ENCODE results near the gene CRTC1.
"Not testable (repeated sequence)": the region's sequence is repeated elsewhere in the genome, so short reads cannot be mapped to it uniquely, and the experiment has no call there.

The CRTC1 gene

GRCh38 chr19:18731562-18732008 lies 48.1 kb downstream of the CRTC1 start (continued):
- TF ChIP-seq CREB5 (CRISPR knock-in tag; IDR thresholded peaks at IDR 0.05; ENCODE audit: low read depth) (no peak), ZNF70 (CRISPR knock-in tag; IDR thresholded peaks at IDR 0.05) (no peak), SNAI2 (CRISPR knock-in tag; IDR thresholded peaks at IDR 0.05) (no peak), CSDC2 (CRISPR knock-in tag; IDR thresholded peaks at IDR 0.05) (no peak)

DNA sequence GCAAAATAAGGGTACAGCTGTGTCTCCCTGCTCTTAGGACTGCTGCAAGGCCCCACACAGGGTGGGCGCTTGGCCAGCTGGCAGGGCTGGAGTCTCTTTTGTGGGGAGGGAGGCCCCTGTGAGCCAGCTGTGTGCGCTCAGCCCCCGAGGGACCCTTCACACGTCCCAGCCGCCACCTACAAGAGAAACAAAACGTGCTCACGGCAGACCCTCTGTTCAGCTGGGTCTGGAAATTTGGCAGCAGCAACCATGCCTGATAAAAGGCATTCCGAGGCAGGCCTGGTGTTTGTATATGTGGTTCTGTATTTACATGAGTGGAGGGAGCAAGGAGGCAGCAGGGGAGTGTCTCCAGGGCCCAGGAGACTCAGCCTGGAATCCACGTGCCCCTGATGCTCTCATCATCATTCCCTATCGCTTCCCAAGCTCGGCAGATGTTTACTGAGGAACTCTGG lies 49.7 kb downstream of the CRTC1 start:
- TF ChIP-seq, protein P1, sequence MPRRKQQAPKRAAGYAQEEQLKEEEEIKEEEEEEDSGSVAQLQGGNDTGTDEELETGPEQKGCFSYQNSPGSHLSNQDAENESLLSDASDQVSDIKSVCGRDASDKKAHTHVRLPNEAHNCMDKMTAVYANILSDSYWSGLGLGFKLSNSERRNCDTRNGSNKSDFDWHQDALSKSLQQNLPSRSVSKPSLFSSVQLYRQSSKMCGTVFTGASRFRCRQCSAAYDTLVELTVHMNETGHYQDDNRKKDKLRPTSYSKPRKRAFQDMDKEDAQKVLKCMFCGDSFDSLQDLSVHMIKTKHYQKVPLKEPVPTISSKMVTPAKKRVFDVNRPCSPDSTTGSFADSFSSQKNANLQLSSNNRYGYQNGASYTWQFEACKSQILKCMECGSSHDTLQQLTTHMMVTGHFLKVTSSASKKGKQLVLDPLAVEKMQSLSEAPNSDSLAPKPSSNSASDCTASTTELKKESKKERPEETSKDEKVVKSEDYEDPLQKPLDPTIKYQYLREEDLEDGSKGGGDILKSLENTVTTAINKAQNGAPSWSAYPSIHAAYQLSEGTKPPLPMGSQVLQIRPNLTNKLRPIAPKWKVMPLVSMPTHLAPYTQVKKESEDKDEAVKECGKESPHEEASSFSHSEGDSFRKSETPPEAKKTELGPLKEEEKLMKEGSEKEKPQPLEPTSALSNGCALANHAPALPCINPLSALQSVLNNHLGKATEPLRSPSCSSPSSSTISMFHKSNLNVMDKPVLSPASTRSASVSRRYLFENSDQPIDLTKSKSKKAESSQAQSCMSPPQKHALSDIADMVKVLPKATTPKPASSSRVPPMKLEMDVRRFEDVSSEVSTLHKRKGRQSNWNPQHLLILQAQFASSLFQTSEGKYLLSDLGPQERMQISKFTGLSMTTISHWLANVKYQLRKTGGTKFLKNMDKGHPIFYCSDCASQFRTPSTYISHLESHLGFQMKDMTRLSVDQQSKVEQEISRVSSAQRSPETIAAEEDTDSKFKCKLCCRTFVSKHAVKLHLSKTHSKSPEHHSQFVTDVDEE (CRISPR knock-in tag; IDR thresholded peaks at IDR 0.05) = 0 out of 2 replicates have a peak, but pooled peaks have one; percentile 21
- TF ChIP-seq ISL1 (CRISPR knock-in tag; IDR thresholded peaks at IDR 0.05) (no peak), TCF4 (CRISPR knock-in tag; IDR thresholded peaks at IDR 0.05; ENCODE audit: borderline replicate concordance) (peak; percentile 58; the same call in 1 of the 2 replicates), CSRNP3 (CRISPR knock-in tag; IDR thresholded peaks at IDR 0.05) (no peak), ESRRG (CRISPR knock-in tag; IDR thresholded peaks at IDR 0.05) (no peak), ZNF70 (CRISPR knock-in tag; IDR thresholded peaks at IDR 0.05) (no peak)
- no peak; the same call in 2 of the 3 replicates for ATAC-seq

- not testable (repeated sequence) for ATAC-seq
These were observed 50.4 kb downstream of the CRTC1 start for GRCh38 chr19:18733762-18734332.

DNA sequence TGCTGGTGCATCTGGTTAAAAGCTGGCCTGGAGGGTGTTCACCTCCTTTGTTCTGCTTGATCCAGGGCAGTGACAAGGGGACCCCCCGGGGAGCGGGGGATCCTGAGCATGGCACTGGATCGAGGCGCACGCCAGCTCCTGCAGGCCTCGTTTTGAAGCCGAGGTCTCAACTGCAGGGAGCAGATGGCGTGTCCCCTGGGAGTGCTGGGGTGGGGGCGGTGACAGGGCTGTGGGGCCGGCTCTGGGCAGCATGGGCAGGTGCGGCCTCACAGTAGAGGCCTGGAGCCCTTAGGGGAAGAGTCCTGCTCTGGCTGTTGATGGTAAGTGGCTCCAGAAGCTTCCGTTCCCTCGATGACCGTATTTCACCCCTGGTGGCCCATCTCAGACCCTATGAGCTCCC lies 51.8 kb downstream of the CRTC1 start:
- TF ChIP-seq ZC3H10 (CRISPR knock-in tag; IDR thresholded peaks at IDR 0.05) (no peak), CSDC2 (CRISPR knock-in tag; IDR thresholded peaks at IDR 0.05) (no peak), ISL1 (CRISPR knock-in tag; IDR thresholded peaks at IDR 0.05) (no peak), CSRNP3 (CRISPR knock-in tag; IDR thresholded peaks at IDR 0.05) (no peak), ZNF565 (CRISPR knock-in tag; conservative IDR thresholded peaks at IDR 0.05; ENCODE audit: low read depth) (no peak), PPARA (CRISPR knock-in tag; IDR thresholded peaks at IDR 0.05; ENCODE audit: borderline replicate concordance) (no peak), ARNTL (CRISPR knock-in tag; IDR thresholded peaks at IDR 0.05; ENCODE audit: borderline replicate concordance, low read depth) (no peak), OSR1 (CRISPR knock-in tag; IDR thresholded peaks at IDR 0.05) (no peak), ZNF8 (CRISPR knock-in tag; IDR thresholded peaks at IDR 0.05) (no peak), ZFP30 (CRISPR knock-in tag; IDR thresholded peaks at IDR 0.05) (no peak), POU6F1 (CRISPR knock-in tag; IDR thresholded peaks at IDR 0.05; ENCODE audit: borderline replicate concordance, low read depth) (no peak), BACH2 (CRISPR knock-in tag; IDR thresholded peaks at IDR 0.05; ENCODE audit: borderline replicate concordance) (no peak), PATZ1 (CRISPR knock-in tag; IDR thresholded peaks at IDR 0.05; ENCODE audit: borderline replicate concordance) (no peak)
- TF ChIP-seq, protein P1 (CRISPR knock-in tag; IDR thresholded peaks at IDR 0.05) = no peak
- ATAC-seq = no peak

Measured in SK-N-SH treated with all-trans-retinoic acid at 6 μM for 48 hours (cell line).